H1 (cell line): ENCODE data around the gene ELL2. TPM values are rescaled to one million over a fixed set of nuclear protein-coding genes. Genes with fewer than 3 reads are reported as not detected.
A peak's percentile ranks its signal among the peaks of the same experiment; 100 is the strongest.

Experiments
- CTCF ChIA-PET: fragments of 300-600 bp; sonication (Branson Sonifier 250); formaldehyde crosslinking; loops from one replicate; lab custom pipeline; 2021; ENCODE audit not compliant: partially characterized antibody; lab: Charles Lee
- POLR2A ChIA-PET: fragments of 300-600 bp; sonication (Branson Sonifier 250); formaldehyde crosslinking; loops from one replicate; lab custom pipeline; 2021; ENCODE audit warnings: inconsistent platforms; ENCODE audit not compliant: partially characterized antibody; lab: Charles Lee
- DNase-seq, 2 experiments: peaks; one replicate each; pipeline versions ENCODE4 v3.0.0 to v3.0.0-alpha.2; 2010 to 2022; ENCODE audit warnings: low spot score in 2 of 2, low read depth in 1 of 2, mixed read lengths in 1 of 2
- FAIRE-seq: peaks from 2 replicates; lab custom pipeline; 2011; peaks lifted over from hg19 to GRCh38; lab: Jason Lieb, UNC
- H2AFZ ChIP-seq: 2 replicates; pipeline ENCODE4 v1.8.1; 2012; ENCODE audit warnings: low read length, inconsistent platforms
- H2AK5ac ChIP-seq: 2 replicates; pipeline ENCODE4 v1.6.1; 2013; ENCODE audit warnings: low read depth, low read length
- H2BK120ac ChIP-seq: replicated peaks from 2 replicates; pipeline ENCODE3; 2013; ENCODE audit warnings: low read depth, low read length, inconsistent platforms
- H2BK12ac ChIP-seq: 2 replicates; pipeline ENCODE4 v1.6.1; 2013; ENCODE audit warnings: low read depth, low read length
- H2BK15ac ChIP-seq: 2 replicates; pipeline ENCODE4 v1.6.1; 2013; ENCODE audit warnings: low read length
- H2BK20ac ChIP-seq: 2 replicates; pipeline ENCODE4 v1.6.1; 2013; ENCODE audit warnings: low read length
- H2BK5ac ChIP-seq: 2 replicates; pipeline ENCODE4 v1.6.1; 2013; ENCODE audit warnings: low read depth, low read length
- H3K14ac ChIP-seq: 2 replicates; pipeline ENCODE4 v1.6.1; 2013; ENCODE audit warnings: inconsistent platforms; ENCODE audit not compliant: insufficient read length
- H3K18ac ChIP-seq: 2 replicates; pipeline ENCODE4 v1.6.1; 2013; ENCODE audit warnings: low read length; ENCODE audit errors: extremely low read depth
- H3K23ac ChIP-seq: 2 replicates; pipeline ENCODE4 v1.6.1; 2013; ENCODE audit warnings: inconsistent platforms; ENCODE audit not compliant: insufficient read length
- H3K23me2 ChIP-seq: 2 replicates; pipeline ENCODE4 v1.6.1; 2013; ENCODE audit warnings: low read depth, low read length
- H3K27ac ChIP-seq: 2 replicates; pipeline ENCODE4 v1.6.1; 2011; ENCODE audit warnings: low read depth, low read length, inconsistent platforms
- H3K27me3 ChIP-seq, 4 experiments: replicated peaks in 1 of 4; 1 replicate in 1 of 4; 2 replicates in 3 of 4; pipeline versions ENCODE4 v1.6.1 to v1.8.1; 2011 to 2013; ENCODE audit warnings: low read length in 3 of 4, mild to moderate bottlenecking in 3 of 4, inconsistent platforms in 2 of 4, mixed read lengths in 2 of 4, moderate library complexity in 1 of 4; ENCODE audit not compliant: control insufficient read depth in 3 of 4, insufficient read depth in 3 of 4; ENCODE audit errors: extremely low read depth in 1 of 4
- H3K36me3 ChIP-seq, 4 experiments: 2 replicates each; pipeline versions ENCODE4 v1.6.1 to v1.8.1; 2011 to 2013; ENCODE audit warnings: mild to moderate bottlenecking in 4 of 4, low read length in 3 of 4, moderate library complexity in 2 of 4, control low read depth in 1 of 4, inconsistent platforms in 1 of 4; ENCODE audit not compliant: insufficient read depth in 4 of 4, control insufficient read depth in 2 of 4
- H3K4ac ChIP-seq: replicated peaks from 2 replicates; pipeline ENCODE3; 2013; ENCODE audit warnings: low read length, low read depth, mixed read lengths, inconsistent platforms; ENCODE audit not compliant: insufficient read length
- H3K4me1 ChIP-seq, 4 experiments: replicated peaks in 1 of 4; 1 replicate in 1 of 4; 2 replicates in 3 of 4; pipeline versions ENCODE4 v1.6.1 to v1.8.1; 2011 to 2013; ENCODE audit warnings: low read length in 3 of 4, inconsistent platforms in 2 of 4, mixed read lengths in 1 of 4; ENCODE audit not compliant: insufficient read depth in 4 of 4, control insufficient read depth in 3 of 4
- H3K4me2 ChIP-seq, 2 experiments: 2 replicates each; pipeline versions ENCODE4 v1.6.1 to v1.8.1; 2011 to 2013; ENCODE audit warnings: low read depth in 2 of 2, low read length in 2 of 2, control low read depth in 1 of 2, inconsistent platforms in 1 of 2, mild to moderate bottlenecking in 1 of 2; ENCODE audit not compliant: insufficient read depth in 1 of 2
- H3K4me3 ChIP-seq, 4 experiments: fragments of 200-600, 300-600 bp in 1 of 4; sonication (generic), shearing (Covaris generic), sonication (Bioruptor Twin) in 1 of 4; 2 replicates each; pipeline versions ENCODE4 v1.5.1 to v1.8.1; 2011 to 2016; ENCODE audit warnings: low read length in 4 of 4, low read depth in 3 of 4, control low read depth in 2 of 4, inconsistent platforms in 2 of 4, mild to moderate bottlenecking in 2 of 4, mixed read lengths in 1 of 4, moderate library complexity in 1 of 4; ENCODE audit not compliant: insufficient read depth in 2 of 4; ENCODE audit errors: extremely low read depth in 1 of 4
- H3K56ac ChIP-seq: replicated peaks from 2 replicates; pipeline ENCODE3; 2013; ENCODE audit warnings: low read depth, mild to moderate bottlenecking, mixed read lengths, low read length, inconsistent platforms; ENCODE audit not compliant: insufficient read length
- H3K79me1 ChIP-seq: 2 replicates; pipeline ENCODE4 v1.6.1; 2013; ENCODE audit warnings: low read depth, low read length, control low read depth
- H3K79me2 ChIP-seq, 2 experiments: 2 replicates each; pipeline versions ENCODE4 v1.6.1 to v1.8.1; 2012 to 2013; ENCODE audit warnings: low read length in 2 of 2, mild to moderate bottlenecking in 2 of 2, inconsistent platforms in 1 of 2; ENCODE audit not compliant: insufficient read depth in 2 of 2, control insufficient read depth in 1 of 2
- H3K9ac ChIP-seq, 4 experiments: replicated peaks in 1 of 4; 1 replicate in 1 of 4; 2 replicates in 3 of 4; pipeline versions ENCODE4 v1.6.1 to v1.8.1; 2011 to 2013; ENCODE audit warnings: low read depth in 3 of 4, low read length in 3 of 4, control low read depth in 2 of 4, mild to moderate bottlenecking in 2 of 4, moderate library complexity in 2 of 4, inconsistent platforms in 1 of 4; ENCODE audit errors: extremely low read depth in 1 of 4
- H3K9me3 ChIP-seq, 2 experiments: 2 replicates each; pipeline versions ENCODE4 v1.6.1 to v1.8.1; 2012 to 2013; ENCODE audit warnings: mild to moderate bottlenecking in 2 of 2, moderate library complexity in 2 of 2, control low read depth in 1 of 2, inconsistent platforms in 1 of 2, low read depth in 1 of 2, low read length in 1 of 2, mixed read lengths in 1 of 2; ENCODE audit not compliant: insufficient read depth in 2 of 2
- H4K20me1 ChIP-seq, 2 experiments: replicated peaks in 1 of 2; 2 replicates each; pipeline versions ENCODE3 to v1.8.1; 2011 to 2013; ENCODE audit warnings: inconsistent platforms in 2 of 2, low read length in 2 of 2, mild to moderate bottlenecking in 1 of 2; ENCODE audit not compliant: insufficient read depth in 2 of 2, control insufficient read depth in 1 of 2
- H4K5ac ChIP-seq: 2 replicates; pipeline ENCODE4 v1.6.1; 2013; ENCODE audit warnings: low read length, low read depth, mixed read lengths, inconsistent platforms; ENCODE audit not compliant: insufficient read length
- H4K8ac ChIP-seq: 2 replicates; pipeline ENCODE4 v1.8.0; 2013; ENCODE audit warnings: mild to moderate bottlenecking, moderate library complexity, low read length, inconsistent platforms; ENCODE audit not compliant: insufficient read depth; ENCODE audit errors: extremely low read depth
- H4K91ac ChIP-seq: replicated peaks from 2 replicates; pipeline ENCODE3; 2013; ENCODE audit warnings: low read length, mixed read lengths, inconsistent platforms; ENCODE audit not compliant: insufficient read length
- ATF2 ChIP-seq: IDR thresholded peaks from 2 replicates; pipeline ENCODE4 v1.6.1; 2012; ENCODE audit warnings: low read length, inconsistent platforms
- BCL11A ChIP-seq, 2 experiments: IDR thresholded peaks; one replicate each; pipeline ENCODE4 v1.6.1; 2011; ENCODE audit warnings: low read depth in 2 of 2, low read length in 2 of 2, mild to moderate bottlenecking in 2 of 2
- CBX5 ChIP-seq: fragments of 300-800, 300-1000 bp; sonication (generic); IDR thresholded peaks from 2 replicates; pipeline ENCODE4 v1.7.1; 2016; ENCODE audit warnings: antibody characterized with exemption, low read length, low read depth
- CHD2 ChIP-seq: IDR thresholded peaks from 2 replicates; pipeline ENCODE4 v1.6.1; 2012; ENCODE audit warnings: low read length, improper control_type of control experiment
- GTF2F1 ChIP-seq: IDR thresholded peaks from 2 replicates; pipeline ENCODE4 v1.6.1; 2012; ENCODE audit warnings: low read depth, low read length, improper control_type of control experiment, borderline replicate concordance
- HDAC6 ChIP-seq: IDR thresholded peaks from one replicate; pipeline ENCODE4 v1.7.1; 2012; ENCODE audit warnings: low read depth, mild to moderate bottlenecking, inconsistent platforms, low read length, moderate library complexity
- MAX ChIP-seq: IDR thresholded peaks from 2 replicates; pipeline ENCODE4 v1.6.1; 2012; ENCODE audit warnings: inconsistent platforms
- PHF8 ChIP-seq: fragments of 200-600 bp; sonication (generic); conservative IDR thresholded peaks from 2 replicates; pipeline ENCODE4 v1.7.1; 2012; ENCODE audit warnings: low read depth, mild to moderate bottlenecking, inconsistent platforms, low read length, moderate library complexity
- TAF1 ChIP-seq: IDR thresholded peaks from 2 replicates; pipeline ENCODE4 v1.6.1; 2011; ENCODE audit warnings: mild to moderate bottlenecking, low read depth, low read length
- TAF7 ChIP-seq: optimal IDR thresholded peaks from 2 replicates; pipeline ENCODE3; 2011; ENCODE audit warnings: low read depth, mild to moderate bottlenecking, inconsistent platforms, low read length, moderate library complexity, borderline replicate concordance
- TCF12 ChIP-seq: IDR thresholded peaks from 2 replicates; pipeline ENCODE4 v1.6.1; 2011; ENCODE audit warnings: low read depth, mild to moderate bottlenecking, low read length
- TEAD4 ChIP-seq: IDR thresholded peaks from 2 replicates; pipeline ENCODE4 v1.6.1; 2012; ENCODE audit warnings: low read depth, low read length, inconsistent platforms, mixed read lengths
- ZNF274 ChIP-seq: IDR thresholded peaks from 2 replicates; pipeline ENCODE4 v1.7.0; 2012; ENCODE audit warnings: low read length, borderline replicate concordance; ENCODE audit errors: extremely low read depth
- WGBS, 2 experiments: shearing (Covaris generic) in 1 of 2; methylation state at CpG; one replicate each; pipeline versions ENCODE4 v1.1.6 to v1.1.7; 2013 to 2015; ENCODE audit warnings: low lambda C conversion rate in 2 of 2, mixed read lengths in 2 of 2, inconsistent platforms in 1 of 2, low coverage in 1 of 2, missing lambda C conversion rate in 1 of 2; ENCODE audit not compliant: insufficient replicate concordance in 2 of 2, insufficient coverage in 1 of 2, insufficient read length in 1 of 2; ENCODE audit errors: extremely low coverage in 1 of 2, missing lambda C conversion rate in 1 of 2; 5-methylcytosine and 5-hydroxymethylcytosine counted together
- polyA plus RNA-seq, 7 experiments: library from polyadenylated mRNA; depleted of rRNA in 3 of 7; stranded (reverse) in 5 of 7; unstranded in 2 of 7; fragments of >200 nt in 5 of 7; fragments of 200-250 nt in 2 of 7; gene quantifications; 1 replicate in 5 of 7; 2 replicates in 1 of 7; 4 replicates in 1 of 7; pipeline versions ENCODE4 v1.2.1 to v1.2.3, GENCODE V29; 2011 to 2013; ENCODE audit warnings: missing spikeins in 2 of 7, mixed read lengths in 2 of 7
- total RNA-seq: library from RNA; stranded (reverse); fragmentation: NEBNext Ultra II Directional; extraction: Animal tissue kit (Norgen Biotek cat#: 25700); gene quantifications from 2 replicates; pipeline ENCODE4 v1.2.1, GENCODE V29; 2021

Gene ELL2
- total and polyA plus RNA-seq, 2 of the 8 experiments (the other 6 are each of a cell fraction or from before 2014, with no cell fraction given) = 6.3 to 29.4 TPM

DNA sequence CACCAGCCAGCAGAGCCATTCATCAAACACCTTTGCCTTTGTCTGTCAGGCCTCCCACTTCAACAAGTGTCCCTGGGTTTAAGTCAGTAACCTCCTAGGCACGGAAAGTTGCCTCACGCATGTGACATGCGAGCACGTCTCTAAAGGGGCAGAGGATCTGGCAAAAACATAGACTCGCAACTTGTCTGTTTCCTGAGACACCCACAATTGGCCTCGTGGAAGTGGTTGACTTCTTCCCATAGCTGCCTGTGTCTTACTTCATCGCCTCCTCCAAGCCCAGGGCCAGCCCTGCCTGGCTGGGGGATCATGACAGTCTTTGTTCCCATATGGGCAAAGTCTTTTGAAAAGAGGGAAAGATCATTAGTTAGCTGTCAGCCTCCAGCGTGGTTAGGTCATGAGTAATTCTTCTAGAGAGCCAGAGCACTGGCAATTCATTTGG is 103.6 kb downstream of the ELL2 start:
- no peak overlapping the region; the same call in 1 of the 2 replicates for H4K8ac ChIP-seq
- H3K27me3 ChIP-seq = no peaks in the 10 kb centered on the region; a peak in 1 of 7 replicates
- no peaks in the 10 kb centered on the region for H3K79me2 ChIP-seq
- no peak overlapping the region for H3K14ac ChIP-seq
- no peak overlapping the region for H3K23ac ChIP-seq
- no peaks in the 10 kb centered on the region for H3K79me1 ChIP-seq
- H2AFZ ChIP-seq = no peak overlapping the region
- H4K5ac ChIP-seq = no peak overlapping the region
- no peak overlapping the region for H3K18ac ChIP-seq
- WGBS, 2 experiments = 89% methylated on average over 8 of the region's 8 CpGs; no CpG with 5 or more reads in 1 of the 2 experiments
- ChIA-PET CTCF (interaction anchor here (1.0 to 4.4 kb wide), 4 partner anchors 9 to 479 kb away, joined by 4 to 43 read pairs (median 12); no protein-coding TSS in a partner anchor), POLR2A (no interaction called here)
- H3K4me3 ChIP-seq = no peak overlapping the region
- H3K4me2 ChIP-seq = no peak overlapping the region
- H2BK120ac ChIP-seq = no peak overlapping the region
- H2AK5ac ChIP-seq = no peak overlapping the region
- H4K20me1 ChIP-seq = no peaks in the 10 kb centered on the region
- no peaks in the 10 kb centered on the region for H3K36me3 ChIP-seq
- no peak overlapping the region for H3K4ac ChIP-seq
- H3K27ac ChIP-seq = no peak overlapping the region
- FAIRE-seq (no peak), DNase-seq (no peak)
- H3K9ac ChIP-seq = no peak overlapping the region
- no peaks in the 10 kb centered on the region for H3K23me2 ChIP-seq
- H2BK15ac ChIP-seq = no peak overlapping the region
- no peaks in the 10 kb centered on the region for H3K9me3 ChIP-seq
- H3K56ac ChIP-seq = no peak overlapping the region
- H2BK12ac ChIP-seq = 0 out of 2 replicates have a peak overlapping the region, but pooled peaks have one; percentile 11
- H2BK20ac ChIP-seq = no peak overlapping the region
- H4K91ac ChIP-seq = no peak overlapping the region
- no peaks in the 10 kb centered on the region; a peak in 2 of 7 replicates for H3K4me1 ChIP-seq
- H2BK5ac ChIP-seq = no peak overlapping the region
- TF ChIP-seq ATF2 (no peak), HDAC6 (no peak), BCL11A (IDR thresholded peaks at IDR 0.05; ENCODE audit: low read depth in 2 of 2, low read length in 2 of 2) (no peak), TAF7 (no peak), CBX5 (no peak), CHD2 (no peak), GTF2F1 (no peak), TCF12 (no peak), TAF1 (no peak), MAX (no peak), PHF8 (no peak), ZNF274 (no peak), TEAD4 (no peak)
